ENCODE measurements around the gene BLVRA. TPM values are rescaled to one million over a fixed set of nuclear protein-coding genes. Genes with fewer than 3 reads are reported as not detected.
"Not testable (repeated sequence)": the region's sequence is repeated elsewhere in the genome, so short reads cannot be mapped to it uniquely, and the experiment has no call there.

BLVRA gene
- total RNA-seq, 1 donor from 2014 or later: 27.7 TPM

- Histone ChIP-seq H3K27me3 (ENCODE audit: control insufficient read depth in 3 of 3, insufficient read depth in 3 of 3, low read length in 3 of 3) (no peaks in the 10 kb centered on the region), H3K36me3 (ENCODE audit: control insufficient read depth in 3 of 3, insufficient read depth in 3 of 3, low read length in 3 of 3) (peaks cover 12 to 37% (median 20%) of the 10 kb centered on the region in 3 donors), H3K27ac (ENCODE audit: low read depth, low read length) (peak overlapping the region; percentile 2), H3K9ac (ENCODE audit: low read depth in 1 of 3, low read length in 3 of 3) (peak overlapping the region in 1 of 3 donors; percentile 1), H3K9me3 (ENCODE audit: control insufficient read depth in 3 of 3, low read length in 3 of 3) (no peaks in the 10 kb centered on the region), H3K4me3 (ENCODE audit: low read length in 3 of 3) (no peak overlapping the region), H3K4me1 (ENCODE audit: control insufficient read depth in 3 of 3, insufficient read depth in 3 of 3, low read length in 3 of 3) (peaks cover 2 to 9% (median 5%) of the 10 kb centered on the region in 3 donors)
Measured at GRCh38 chr7:43792471-43793150, 34.1 kb downstream of the BLVRA start.

DNA sequence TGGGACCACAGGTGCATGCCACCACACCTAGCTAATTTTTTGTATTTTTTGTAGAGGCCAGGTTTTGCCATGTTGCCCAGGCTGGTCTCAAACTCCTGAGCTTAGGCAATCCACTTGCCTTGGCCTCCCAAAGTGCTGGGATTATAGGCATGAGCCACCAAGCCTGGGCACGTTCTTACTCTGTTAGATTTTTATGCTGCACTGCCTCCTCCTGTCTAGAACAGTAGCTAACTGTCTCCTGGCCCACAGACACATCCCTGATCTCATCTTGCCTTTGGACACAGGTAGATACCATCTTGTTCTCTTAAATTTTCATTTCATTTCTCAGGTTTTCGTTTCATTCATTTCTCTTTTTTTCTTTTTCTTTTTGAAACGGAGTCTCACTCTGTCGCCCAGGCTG, 41.1 kb downstream of the BLVRA start:
- peaks cover 20 to 23% (median 22%) of the 10 kb centered on the region in 3 donors for H3K36me3 ChIP-seq (ENCODE audit: control insufficient read depth in 3 of 3, insufficient read depth in 3 of 3, low read length in 3 of 3)

GRCh38 chr7:43803865-43804264, 45.4 kb downstream of the BLVRA start:
- Histone ChIP-seq H3K9ac (ENCODE audit: low read depth in 1 of 3, low read length in 3 of 3) (no peak overlapping the region), H3K27me3 (ENCODE audit: control insufficient read depth in 3 of 3, insufficient read depth in 3 of 3, low read length in 3 of 3) (no peaks in the 10 kb centered on the region), H3K4me3 (ENCODE audit: low read length in 3 of 3) (no peak overlapping the region), H3K27ac (ENCODE audit: low read depth, low read length) (no peak overlapping the region), H3K36me3 (ENCODE audit: control insufficient read depth in 3 of 3, insufficient read depth in 3 of 3, low read length in 3 of 3) (peaks cover 31 to 40% (median 35%) of the 10 kb centered on the region in 3 donors), H3K4me1 (ENCODE audit: control insufficient read depth in 3 of 3, insufficient read depth in 3 of 3, low read length in 3 of 3) (no peaks in the 10 kb centered on the region), H3K9me3 (ENCODE audit: control insufficient read depth in 3 of 3, low read length in 3 of 3) (no peaks in the 10 kb centered on the region)

More for the DNA sequence above, 41.1 kb downstream of the BLVRA start:
- Histone ChIP-seq H3K27ac (ENCODE audit: low read depth, low read length) (no peak overlapping the region), H3K9ac (ENCODE audit: low read depth in 1 of 3, low read length in 3 of 3) (no peak overlapping the region), H3K27me3 (ENCODE audit: control insufficient read depth in 3 of 3, insufficient read depth in 3 of 3, low read length in 3 of 3) (no peaks in the 10 kb centered on the region), H3K9me3 (ENCODE audit: control insufficient read depth in 3 of 3, low read length in 3 of 3) (no peaks in the 10 kb centered on the region), H3K4me1 (ENCODE audit: control insufficient read depth in 3 of 3, insufficient read depth in 3 of 3, low read length in 3 of 3) (no peaks in the 10 kb centered on the region), H3K4me3 (ENCODE audit: low read length in 3 of 3) (no peak overlapping the region)

DNA sequence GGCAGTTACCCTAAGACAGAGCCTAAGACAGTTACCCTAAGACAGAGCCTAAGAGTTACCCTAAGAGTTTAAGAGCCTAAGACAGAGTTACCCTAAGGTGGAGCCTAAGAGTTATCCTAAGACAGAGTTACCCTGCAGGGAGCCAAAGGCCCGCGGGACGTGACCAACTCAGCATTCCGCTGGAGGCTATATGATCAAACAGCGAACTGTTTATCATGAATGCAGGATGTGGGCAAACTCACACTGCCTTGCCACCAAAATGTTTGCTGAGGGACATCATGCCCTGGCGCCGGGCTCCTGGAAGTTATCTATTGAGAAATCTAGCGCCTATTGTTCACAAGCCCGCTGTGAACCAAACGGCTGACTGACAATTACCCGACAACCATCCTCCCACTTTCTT, 49.9 kb downstream of the BLVRA start:
- H3K9ac ChIP-seq (ENCODE audit: low read depth in 1 of 3, low read length in 3 of 3): no peak overlapping the region
- H3K27ac ChIP-seq (ENCODE audit: low read depth, low read length): no peak overlapping the region
- H3K4me1 ChIP-seq (ENCODE audit: control insufficient read depth in 3 of 3, insufficient read depth in 3 of 3, low read length in 3 of 3): no peaks in the 10 kb centered on the region
- peaks cover 22 to 27% (median 22%) of the 10 kb centered on the region in 3 donors for H3K36me3 ChIP-seq (ENCODE audit: control insufficient read depth in 3 of 3, insufficient read depth in 3 of 3, low read length in 3 of 3)
- no peak overlapping the region for H3K4me3 ChIP-seq (ENCODE audit: low read length in 3 of 3)
- H3K27me3 ChIP-seq (ENCODE audit: control insufficient read depth in 3 of 3, insufficient read depth in 3 of 3, low read length in 3 of 3): no peaks in the 10 kb centered on the region
- H3K9me3 ChIP-seq (ENCODE audit: control insufficient read depth in 3 of 3, low read length in 3 of 3): no peaks in the 10 kb centered on the region

DNA sequence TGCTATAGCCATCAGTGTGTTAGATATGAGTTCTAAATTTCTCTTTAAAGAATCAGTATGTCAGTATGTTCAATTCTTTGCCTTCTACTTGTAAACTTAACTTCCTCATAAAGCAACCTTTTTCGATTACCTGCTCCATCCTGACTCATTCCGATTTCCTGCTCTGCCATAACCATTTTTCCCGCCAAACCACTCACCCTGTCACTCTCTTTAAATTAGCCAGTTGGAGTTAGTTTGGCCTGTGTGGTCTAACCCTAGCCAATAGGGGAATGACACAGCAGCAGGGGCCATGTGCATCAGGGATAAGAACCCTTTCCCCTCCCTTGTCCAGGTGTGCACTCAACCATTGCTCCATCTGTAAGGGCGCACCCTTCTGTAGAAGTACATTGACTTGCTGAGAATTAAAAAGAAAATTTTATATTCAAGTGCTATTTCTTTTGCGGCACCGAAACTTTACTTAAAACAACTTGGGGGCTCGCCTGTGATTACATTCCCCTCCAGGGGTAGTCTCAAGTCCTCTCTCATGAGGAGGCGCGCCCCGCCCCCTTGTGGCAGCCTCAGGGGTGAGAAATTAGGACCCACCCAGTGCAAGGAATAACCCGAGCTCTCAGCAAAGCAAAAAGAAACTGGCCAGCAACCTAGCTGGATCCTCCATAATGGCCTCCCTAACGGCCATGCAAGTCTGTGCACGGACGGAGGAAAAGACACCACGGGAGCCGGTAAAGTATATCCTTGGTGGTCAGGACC, 51.9 kb downstream of the BLVRA start:
- not testable (repeated sequence) for H3K4me3 ChIP-seq (ENCODE audit: low read length in 3 of 3)
- H3K36me3 ChIP-seq (ENCODE audit: control insufficient read depth in 3 of 3, insufficient read depth in 3 of 3, low read length in 3 of 3): peaks cover 10 to 12% (median 10%) of the 10 kb centered on the region in 3 donors

GRCh38 chr7:43815373-43815772, 56.9 kb downstream of the BLVRA start:
- Histone ChIP-seq H3K27me3 (ENCODE audit: control insufficient read depth in 3 of 3, insufficient read depth in 3 of 3, low read length in 3 of 3) (peaks cover 0 to 4% (median 0%) of the 10 kb centered on the region in 3 donors), H3K27ac (ENCODE audit: low read depth, low read length) (no peak overlapping the region), H3K36me3 (ENCODE audit: control insufficient read depth in 3 of 3, insufficient read depth in 3 of 3, low read length in 3 of 3) (no peaks in the 10 kb centered on the region), H3K4me3 (ENCODE audit: low read length in 3 of 3) (no peak overlapping the region), H3K4me1 (ENCODE audit: control insufficient read depth in 3 of 3, insufficient read depth in 3 of 3, low read length in 3 of 3) (no peaks in the 10 kb centered on the region), H3K9me3 (ENCODE audit: control insufficient read depth in 3 of 3, low read length in 3 of 3) (no peaks in the 10 kb centered on the region), H3K9ac (ENCODE audit: low read depth in 1 of 3, low read length in 3 of 3) (no peak overlapping the region)

More for the DNA sequence above, 51.9 kb downstream of the BLVRA start:
- not testable (repeated sequence) for H3K9ac ChIP-seq (ENCODE audit: low read depth in 1 of 3, low read length in 3 of 3); H3K27me3 ChIP-seq (ENCODE audit: control insufficient read depth in 3 of 3, insufficient read depth in 3 of 3, low read length in 3 of 3); H3K4me1 ChIP-seq (ENCODE audit: control insufficient read depth in 3 of 3, insufficient read depth in 3 of 3, low read length in 3 of 3); H3K9me3 ChIP-seq (ENCODE audit: control insufficient read depth in 3 of 3, low read length in 3 of 3); H3K27ac ChIP-seq (ENCODE audit: low read depth, low read length)

- not testable (repeated sequence) for H3K4me3 ChIP-seq (ENCODE audit: low read length in 3 of 3); H3K4me1 ChIP-seq (ENCODE audit: control insufficient read depth in 3 of 3, insufficient read depth in 3 of 3, low read length in 3 of 3); H3K27ac ChIP-seq (ENCODE audit: low read depth, low read length); H3K9ac ChIP-seq (ENCODE audit: low read depth in 1 of 3, low read length in 3 of 3); H3K9me3 ChIP-seq (ENCODE audit: control insufficient read depth in 3 of 3, low read length in 3 of 3); H3K27me3 ChIP-seq (ENCODE audit: control insufficient read depth in 3 of 3, insufficient read depth in 3 of 3, low read length in 3 of 3); H3K36me3 ChIP-seq (ENCODE audit: control insufficient read depth in 3 of 3, insufficient read depth in 3 of 3, low read length in 3 of 3)
Measured at GRCh38 chr7:43816046-43816797, 57.7 kb downstream of the BLVRA start.

DNA sequence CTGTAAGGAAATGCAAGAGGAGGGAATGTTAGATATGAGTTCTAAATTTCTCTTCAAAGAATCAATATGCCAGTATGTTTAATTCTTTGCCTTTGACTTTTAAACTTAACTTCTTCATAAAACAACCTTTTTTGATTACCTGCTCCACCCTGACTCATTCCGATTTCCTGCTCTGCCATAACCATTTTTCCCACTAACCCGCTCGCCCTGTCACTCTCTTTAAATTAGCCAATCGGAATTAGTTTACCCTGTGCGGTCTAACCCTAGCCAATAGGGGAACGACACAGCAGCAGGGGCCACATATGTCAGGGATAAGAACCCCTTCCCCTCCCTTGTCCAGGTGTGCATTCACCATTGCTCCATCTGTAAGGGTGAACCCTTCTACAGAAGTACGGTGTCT, 64.9 kb downstream of the BLVRA start:
- H3K27me3 ChIP-seq (ENCODE audit: control insufficient read depth in 3 of 3, insufficient read depth in 3 of 3, low read length in 3 of 3); H3K4me3 ChIP-seq (ENCODE audit: low read length in 3 of 3); H3K9ac ChIP-seq (ENCODE audit: low read depth in 1 of 3, low read length in 3 of 3); H3K9me3 ChIP-seq (ENCODE audit: control insufficient read depth in 3 of 3, low read length in 3 of 3); H3K27ac ChIP-seq (ENCODE audit: low read depth, low read length); H3K4me1 ChIP-seq (ENCODE audit: control insufficient read depth in 3 of 3, insufficient read depth in 3 of 3, low read length in 3 of 3); H3K36me3 ChIP-seq (ENCODE audit: control insufficient read depth in 3 of 3, insufficient read depth in 3 of 3, low read length in 3 of 3): not testable (repeated sequence)

DNA sequence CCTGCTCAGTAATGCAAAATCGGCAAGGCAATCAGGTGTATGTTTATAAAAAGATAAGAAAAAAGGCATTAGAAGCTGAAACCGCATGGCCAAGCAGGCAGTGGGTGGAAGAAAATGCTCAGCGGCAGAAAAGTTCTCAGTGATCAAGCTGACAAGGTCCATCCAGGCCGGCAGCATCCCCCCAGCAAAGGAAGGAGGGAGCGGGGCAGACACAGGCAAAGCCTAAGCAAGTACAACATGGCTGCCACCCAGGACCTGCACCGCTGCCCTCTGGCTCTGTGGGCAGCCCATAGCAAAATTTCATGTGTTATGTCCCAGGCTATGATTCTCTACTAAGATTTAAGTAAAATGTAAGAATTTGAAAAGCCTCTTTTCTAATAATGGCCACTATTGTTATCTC, 65.5 kb downstream of the BLVRA start:
- H3K36me3 ChIP-seq (ENCODE audit: control insufficient read depth in 3 of 3, insufficient read depth in 3 of 3, low read length in 3 of 3): no peaks in the 10 kb centered on the region
- no peak overlapping the region for H3K9ac ChIP-seq (ENCODE audit: low read depth in 1 of 3, low read length in 3 of 3)
- H3K4me1 ChIP-seq (ENCODE audit: control insufficient read depth in 3 of 3, insufficient read depth in 3 of 3, low read length in 3 of 3): no peaks in the 10 kb centered on the region
- H3K27me3 ChIP-seq (ENCODE audit: control insufficient read depth in 3 of 3, insufficient read depth in 3 of 3, low read length in 3 of 3): peaks cover 0 to 3% (median 0%) of the 10 kb centered on the region in 3 donors
- no peaks in the 10 kb centered on the region for H3K9me3 ChIP-seq (ENCODE audit: control insufficient read depth in 3 of 3, low read length in 3 of 3)
- H3K27ac ChIP-seq (ENCODE audit: low read depth, low read length): no peak overlapping the region
- H3K4me3 ChIP-seq (ENCODE audit: low read length in 3 of 3): no peak overlapping the region

DNA sequence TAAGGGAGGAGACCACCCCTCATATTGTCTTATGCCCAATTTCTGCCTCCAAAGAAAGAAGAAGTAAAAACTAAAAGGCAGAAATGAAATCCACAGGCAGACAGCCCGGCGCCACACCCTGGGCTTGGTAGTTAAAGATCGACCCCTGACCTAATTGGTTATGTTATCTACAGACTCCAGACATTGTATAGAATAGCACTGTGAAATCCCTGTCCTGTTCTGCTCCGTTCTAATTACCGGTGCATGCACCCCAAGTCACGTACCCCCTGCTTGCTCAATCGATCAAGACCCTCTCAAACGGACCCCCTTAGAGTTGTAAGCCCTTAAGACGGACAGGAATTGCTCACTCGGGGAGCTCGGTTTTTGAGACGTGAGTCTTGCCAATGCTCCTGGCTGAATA, 66.0 kb downstream of the BLVRA start:
- not testable (repeated sequence) for H3K4me1 ChIP-seq (ENCODE audit: control insufficient read depth in 3 of 3, insufficient read depth in 3 of 3, low read length in 3 of 3); H3K9ac ChIP-seq (ENCODE audit: low read depth in 1 of 3, low read length in 3 of 3); H3K27ac ChIP-seq (ENCODE audit: low read depth, low read length); H3K4me3 ChIP-seq (ENCODE audit: low read length in 3 of 3); H3K9me3 ChIP-seq (ENCODE audit: control insufficient read depth in 3 of 3, low read length in 3 of 3); H3K36me3 ChIP-seq (ENCODE audit: control insufficient read depth in 3 of 3, insufficient read depth in 3 of 3, low read length in 3 of 3); H3K27me3 ChIP-seq (ENCODE audit: control insufficient read depth in 3 of 3, insufficient read depth in 3 of 3, low read length in 3 of 3)
